CD4-positive, alpha-beta T cell treated with Interleukin-15 for 4 hours (primary cell): Measurements from ENCODE around the gene WDFY2.

ENCODE experiments used
- DNase-seq: peaks from one replicate; pipeline ENCODE4 v3.0.0-alpha.2; 2020; ENCODE audit warnings: low spot score

WDFY2 gene

DNA sequence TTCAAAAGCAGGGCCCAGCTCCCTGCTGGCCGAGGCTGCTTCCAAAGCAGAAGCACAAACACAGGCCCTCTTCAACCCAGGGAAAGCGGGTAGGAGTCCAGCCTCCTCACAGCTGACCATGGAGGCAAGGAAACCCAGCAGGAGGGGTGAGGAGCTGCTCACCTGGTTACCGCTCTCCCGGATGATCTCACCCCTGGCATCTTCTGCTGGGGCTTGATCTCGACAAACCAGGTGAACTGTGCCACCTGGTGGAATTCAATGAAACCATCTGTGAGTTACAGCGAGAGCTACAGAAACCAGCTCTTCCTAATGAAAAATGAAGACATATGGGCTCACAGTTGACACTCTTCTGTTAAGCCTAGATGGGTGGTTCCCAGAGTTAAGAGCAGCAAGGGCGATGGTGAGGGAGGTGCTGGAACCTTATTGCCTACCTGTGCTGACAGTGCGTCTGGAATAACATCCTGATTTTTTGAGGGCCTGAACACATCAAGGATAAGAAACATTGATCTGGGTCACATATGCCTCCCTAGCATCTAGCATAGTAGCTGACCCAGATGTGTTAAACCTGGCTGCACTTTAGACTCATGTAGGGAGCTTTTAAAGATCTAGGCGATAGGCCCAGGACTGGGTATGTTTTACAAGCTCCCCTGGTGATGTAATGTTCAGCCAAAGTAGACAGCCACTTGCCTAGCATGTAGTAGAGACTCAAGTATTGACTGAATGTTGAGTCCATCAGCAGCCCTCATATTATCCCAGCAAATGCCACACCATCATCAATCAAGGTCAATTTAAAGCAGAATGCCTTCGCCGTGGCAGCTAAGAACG, 213.6 kb downstream of the WDFY2 start:
- peak; percentile 80 for DNase-seq

DNA sequence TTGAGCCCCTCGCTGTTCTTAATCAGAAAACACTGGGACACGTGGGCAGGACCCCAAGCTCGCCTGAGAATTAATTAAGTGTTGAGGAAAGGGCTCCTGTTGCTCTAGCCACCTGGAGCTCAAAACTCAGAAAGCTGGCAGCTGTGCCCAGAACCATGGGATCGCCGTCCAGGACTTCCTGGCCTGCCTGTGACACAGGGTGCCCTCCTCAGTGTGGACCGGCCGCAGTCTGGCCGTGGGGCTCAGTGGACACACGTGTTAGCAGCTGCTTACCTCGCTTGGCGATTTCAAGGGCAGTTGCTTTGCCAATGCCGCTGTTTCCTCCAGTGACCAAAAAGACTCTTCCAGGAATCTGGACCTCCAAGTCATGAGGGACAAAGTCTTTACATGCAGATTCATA, 215.0 kb downstream of the WDFY2 start:
- no peak for DNase-seq

DNA sequence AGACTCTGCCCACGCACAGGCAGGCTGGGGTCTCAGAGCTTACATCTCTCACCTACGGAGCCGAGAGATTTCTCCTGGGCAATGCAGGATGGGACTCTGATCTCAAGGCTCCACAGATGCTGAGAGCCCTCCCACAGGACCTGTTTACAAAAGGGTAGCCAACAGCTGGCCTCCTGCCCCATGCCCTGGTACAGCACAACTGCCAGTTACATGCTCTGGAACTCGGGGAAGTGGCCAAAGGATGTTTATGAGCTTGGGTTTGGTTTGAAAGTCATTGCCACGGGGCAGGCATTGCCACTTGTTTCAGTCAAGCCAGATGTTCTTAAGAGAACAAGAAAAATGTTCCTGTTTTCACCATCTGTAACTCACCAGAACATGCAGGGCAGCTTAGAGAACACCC, 216.2 kb downstream of the WDFY2 start:
- DNase-seq: no peak

DNA sequence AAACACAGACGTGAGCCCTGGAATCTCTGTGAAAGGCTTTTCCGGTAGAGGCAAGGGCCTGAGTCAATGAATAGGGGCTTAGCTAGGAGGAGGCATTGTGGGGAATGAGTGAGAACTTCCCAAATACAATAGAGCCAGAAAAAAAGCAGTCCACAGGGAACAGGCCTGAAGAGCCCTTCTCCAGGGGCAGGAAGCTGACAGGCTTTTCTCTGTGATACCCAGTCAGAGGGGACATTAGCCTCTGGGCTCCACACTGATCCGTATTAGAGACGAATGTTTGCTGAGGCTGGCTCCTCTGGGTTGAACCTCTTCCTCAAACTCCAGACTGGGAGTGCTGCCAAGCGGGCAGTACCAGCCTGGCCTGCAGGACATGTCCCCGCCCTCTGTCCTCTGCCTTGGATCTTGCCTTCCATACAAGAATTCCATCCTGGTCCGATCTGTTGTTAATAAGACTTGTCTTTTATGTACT, 217.4 kb downstream of the WDFY2 start:
- no peak for DNase-seq

DNA sequence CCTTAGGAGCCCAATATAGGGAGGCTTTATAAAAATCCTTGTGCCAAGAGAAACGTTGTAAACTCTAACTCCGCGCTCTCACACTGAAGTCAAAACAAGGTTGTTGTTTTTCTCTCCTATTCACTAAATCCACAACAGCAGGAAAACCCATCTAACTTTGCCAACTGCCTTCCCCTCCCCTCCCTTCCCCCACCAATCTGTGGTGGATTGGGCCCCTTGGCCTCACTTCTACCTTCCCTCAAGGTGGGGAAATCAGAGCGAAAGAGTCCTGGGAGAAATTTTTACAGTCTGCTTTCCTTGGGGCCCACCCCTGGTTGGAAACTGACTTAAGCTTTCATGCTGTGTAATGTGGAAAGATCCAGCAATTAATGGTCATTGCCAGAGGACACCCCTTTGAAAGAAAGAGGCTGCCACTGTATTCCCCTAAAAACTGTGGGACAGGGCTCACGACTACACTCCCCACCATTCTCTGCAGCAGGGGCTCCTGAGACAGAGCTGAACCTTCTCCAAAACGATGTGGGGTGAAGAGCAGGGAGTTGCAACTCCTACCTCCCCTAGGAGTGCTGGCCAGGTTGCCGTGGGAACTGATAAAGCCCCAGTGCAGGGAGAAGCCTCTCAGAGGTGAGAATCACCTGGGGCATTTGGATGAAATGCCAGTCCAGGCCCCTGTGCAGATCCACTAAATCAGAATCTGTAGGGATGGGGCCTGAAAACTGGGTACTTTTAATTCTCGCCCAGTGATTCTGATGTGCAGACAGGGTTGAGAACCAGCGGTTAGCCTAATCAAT, 218.6 kb downstream of the WDFY2 start:
- DNase-seq: no peak

DNA sequence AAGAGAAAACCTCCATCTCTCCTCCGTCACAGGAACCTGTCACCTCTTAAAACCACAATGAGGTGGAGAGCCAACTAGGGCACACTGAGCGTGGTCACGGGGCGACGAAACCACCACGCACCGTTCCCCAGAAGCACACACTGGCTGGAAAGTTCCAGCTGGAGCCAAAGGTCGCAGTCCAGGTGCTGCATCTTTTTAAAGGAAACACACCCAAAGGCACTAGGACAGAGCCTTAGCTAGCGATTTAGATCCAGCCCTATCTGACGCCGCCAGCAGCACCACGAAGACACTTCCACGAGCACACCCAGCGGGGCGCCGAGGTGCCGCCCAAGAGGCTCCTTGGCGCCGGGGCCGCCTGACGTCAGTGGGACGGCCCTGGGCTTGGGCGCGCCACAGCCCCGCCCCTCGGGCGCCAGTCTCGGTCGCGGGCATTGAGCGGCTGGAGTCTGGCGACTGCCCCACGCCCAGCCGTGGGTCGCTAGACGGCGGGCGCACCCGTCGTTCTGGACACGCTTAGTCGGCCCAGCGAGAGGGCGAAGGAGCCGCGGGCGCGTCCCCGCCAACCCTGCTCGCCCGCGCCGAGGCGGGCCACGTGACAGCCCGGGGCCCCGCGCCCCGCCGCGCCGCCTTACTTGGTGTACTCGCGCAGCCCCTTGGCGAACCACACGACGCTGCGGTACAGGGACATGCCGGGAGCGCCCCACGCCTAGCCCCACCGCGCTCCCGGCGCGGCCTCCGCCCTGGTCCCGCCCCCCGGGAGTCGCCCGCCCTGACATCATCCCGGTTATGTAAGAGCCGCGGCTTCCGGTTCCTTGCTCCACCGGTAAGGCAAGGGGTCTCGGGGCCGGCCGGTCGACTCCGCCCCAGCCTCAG, 219.4 kb downstream of the WDFY2 start, which contains the start of gene DHRS12:
Gene DHRS12, minus strand, starts transcription at position 742 of the 873 bp plus-strand sequence. CDS start 4,504 bp downstream, outside the sequence.
- peak; percentile 87 for DNase-seq

DNA sequence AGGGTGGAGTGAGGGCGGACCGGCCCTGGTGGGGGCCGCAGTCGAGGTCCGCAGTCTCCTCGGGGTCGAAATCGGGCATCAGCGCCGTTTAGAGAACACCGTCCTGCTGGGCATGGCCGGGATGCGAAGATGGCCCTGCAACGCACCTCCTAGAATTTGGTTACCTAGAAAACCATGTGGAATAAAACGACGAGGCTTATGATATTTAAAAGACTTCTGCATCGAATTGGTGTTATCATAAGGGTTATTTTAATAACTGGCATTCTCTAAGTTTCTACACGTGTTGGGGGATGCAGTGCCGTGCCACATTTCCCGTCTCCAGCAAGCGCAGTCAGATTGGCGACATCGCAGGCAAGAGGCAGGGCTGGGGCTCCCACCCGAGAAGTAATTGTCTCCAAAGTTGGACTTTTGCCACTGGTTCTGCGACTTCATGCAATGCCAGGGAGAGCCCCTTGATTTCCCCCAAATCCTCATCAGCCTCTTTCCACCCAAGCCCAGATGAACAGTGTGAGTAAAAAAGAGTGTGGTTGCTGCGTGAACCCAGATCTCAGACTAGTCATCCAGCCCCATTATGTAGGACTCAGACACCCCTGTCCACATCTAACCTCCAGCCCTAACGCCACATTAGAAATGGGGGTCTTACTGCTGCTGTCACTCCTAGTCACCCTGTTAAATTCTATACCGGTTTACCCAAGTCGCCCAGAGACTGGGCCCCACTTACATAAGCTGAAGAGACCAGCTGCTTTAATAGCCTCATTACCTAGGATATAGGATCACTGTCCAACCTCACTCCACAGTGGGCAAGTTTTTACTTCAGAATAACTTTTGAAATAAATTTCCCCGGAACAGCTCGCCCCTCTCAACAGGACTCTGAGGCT, 220.3 kb downstream of the WDFY2 start:
- DNase-seq: peak; percentile 37

DNA sequence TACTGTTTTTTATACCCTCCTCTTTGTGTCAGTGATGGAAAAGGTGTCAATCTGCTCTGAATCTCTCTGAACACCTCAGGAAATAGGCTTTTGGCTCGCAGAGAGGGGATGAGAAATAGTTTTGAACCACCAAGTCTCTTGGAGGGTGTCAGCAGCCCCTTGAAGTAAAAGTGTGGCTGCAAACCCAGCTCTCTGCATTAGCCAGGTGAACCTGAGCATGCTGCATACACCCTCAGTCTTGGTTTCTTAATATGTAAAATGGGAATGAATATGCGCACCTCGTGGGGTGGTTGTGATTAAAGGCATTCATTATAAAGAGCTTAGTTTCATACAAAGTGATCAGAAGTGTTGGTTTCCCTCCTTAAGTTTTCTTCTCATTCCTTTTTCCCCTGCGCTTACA, 221.1 kb downstream of the WDFY2 start:
- no peak for DNase-seq

DNA sequence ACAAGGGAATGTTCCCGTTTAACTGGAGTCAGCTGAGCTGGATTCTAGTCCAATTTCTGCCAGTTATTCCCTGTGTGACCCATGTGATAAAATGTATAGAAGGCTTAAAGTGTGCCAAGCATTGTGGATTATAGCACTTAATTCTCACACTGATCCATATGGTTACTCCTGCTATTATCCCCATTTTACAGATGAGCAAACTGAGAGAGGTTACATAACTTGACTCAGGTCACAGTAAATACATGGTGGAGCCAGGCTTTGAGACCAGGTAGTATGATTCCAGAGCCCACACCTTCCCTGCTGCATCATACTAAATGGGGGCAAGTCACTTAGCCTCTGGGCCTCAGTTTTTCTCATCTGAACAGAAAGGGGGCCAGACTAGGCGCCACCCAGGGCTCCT, 221.7 kb downstream of the WDFY2 start:
- DNase-seq: no peak

DNA sequence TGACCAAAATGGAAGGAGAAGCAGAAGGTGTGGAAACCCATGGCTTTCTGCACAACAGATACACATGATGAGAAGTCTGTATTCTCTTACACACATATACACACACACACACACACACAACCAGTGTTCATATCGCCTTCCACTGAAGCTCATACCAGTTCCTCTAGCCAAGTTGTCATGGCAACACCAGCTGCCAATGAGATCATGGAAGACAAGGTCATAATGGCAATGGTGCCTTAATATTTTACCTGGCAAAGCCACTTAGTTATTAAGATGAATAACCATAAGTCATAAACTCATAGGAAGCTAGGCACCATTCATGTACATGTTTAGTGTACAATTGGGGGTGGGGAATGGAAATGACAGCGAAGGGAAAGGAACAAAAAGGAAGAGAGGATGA, 222.3 kb downstream of the WDFY2 start:
- no peak for DNase-seq

DNA sequence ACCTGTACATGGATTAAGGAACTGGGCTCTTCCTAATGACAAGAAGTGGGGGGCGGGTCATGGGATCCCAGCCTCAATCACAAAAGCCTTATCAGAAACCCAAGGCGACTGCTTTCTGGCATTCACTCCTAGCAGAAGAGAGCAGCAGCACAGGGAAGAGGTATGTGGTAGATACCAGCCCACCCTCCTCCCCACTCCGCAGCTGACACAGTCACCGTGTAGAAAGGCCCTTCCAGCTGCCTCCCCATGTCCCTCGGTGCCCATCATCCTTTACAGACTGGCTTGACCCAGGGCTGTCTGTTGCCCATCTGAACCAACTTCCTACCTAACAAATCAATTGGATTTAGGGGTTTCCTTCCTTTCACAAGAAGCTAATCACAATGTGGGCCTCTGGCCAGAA, 222.8 kb downstream of the WDFY2 start:
- no peak for DNase-seq

DNA sequence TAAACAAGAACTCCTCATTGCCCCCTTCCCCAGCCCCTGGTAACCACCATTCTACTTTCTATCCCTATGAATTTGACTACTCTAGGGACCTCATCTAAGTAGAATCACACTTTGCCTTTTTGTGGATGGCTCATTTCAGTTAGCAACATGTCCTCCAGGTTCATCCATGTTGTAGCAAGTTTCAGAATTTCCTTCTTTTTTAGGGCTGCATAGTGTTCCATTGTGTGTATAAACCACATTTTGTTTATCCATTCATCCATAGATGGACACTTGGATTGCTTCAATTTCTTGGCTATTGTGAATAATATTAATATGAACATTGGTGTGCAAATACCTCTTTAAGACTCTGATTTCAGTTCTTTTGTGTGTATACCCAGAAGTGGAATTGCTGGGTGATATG, 224.5 kb downstream of the WDFY2 start:
- no peak for DNase-seq

DNA sequence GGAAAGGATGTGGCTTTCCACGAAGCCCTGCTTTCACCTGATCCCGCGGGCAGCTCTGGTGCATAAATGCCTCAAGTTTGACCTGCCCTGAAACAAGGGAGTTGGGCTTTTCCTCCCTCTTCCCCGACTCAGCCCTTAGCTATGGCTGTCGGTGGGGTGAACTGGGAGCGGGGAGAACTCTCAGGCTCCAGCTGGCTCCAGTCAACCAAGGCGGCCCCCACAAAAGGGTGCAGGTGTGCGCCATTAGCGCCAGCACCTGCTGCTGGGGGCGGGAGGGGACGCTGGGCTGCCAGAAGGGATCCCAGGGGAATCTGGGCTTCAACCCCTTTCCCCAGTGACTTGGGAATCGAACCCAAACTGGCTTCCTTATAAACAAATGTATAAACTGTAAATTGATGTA, 226.8 kb downstream of the WDFY2 start:
- no peak for DNase-seq

DNA sequence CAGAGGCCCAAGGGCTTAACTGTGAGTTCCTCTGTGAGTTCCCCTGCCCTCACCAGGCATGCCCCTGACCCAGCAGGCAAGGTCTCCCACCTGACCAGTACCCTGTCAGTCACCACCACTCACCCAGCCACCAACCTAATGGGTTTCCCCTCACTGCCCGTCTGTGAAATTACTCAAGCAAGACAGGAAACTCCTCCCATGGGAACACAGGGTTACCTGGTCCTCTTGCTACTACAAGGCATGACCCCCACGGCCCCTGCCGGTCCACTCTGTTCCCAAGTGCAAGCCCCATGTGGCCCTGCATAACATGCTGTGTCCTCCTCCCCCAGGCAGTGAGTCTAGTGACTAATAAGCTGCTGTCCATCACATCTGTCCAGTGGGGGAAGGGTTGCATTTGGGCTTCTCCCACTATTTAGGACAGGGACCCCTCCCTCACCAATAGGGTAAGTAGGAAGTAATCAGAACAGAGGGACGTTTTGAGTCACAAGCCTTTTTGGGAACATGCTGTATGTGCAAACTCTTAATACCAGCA, 227.7 kb downstream of the WDFY2 start:
- no peak for DNase-seq

DNA sequence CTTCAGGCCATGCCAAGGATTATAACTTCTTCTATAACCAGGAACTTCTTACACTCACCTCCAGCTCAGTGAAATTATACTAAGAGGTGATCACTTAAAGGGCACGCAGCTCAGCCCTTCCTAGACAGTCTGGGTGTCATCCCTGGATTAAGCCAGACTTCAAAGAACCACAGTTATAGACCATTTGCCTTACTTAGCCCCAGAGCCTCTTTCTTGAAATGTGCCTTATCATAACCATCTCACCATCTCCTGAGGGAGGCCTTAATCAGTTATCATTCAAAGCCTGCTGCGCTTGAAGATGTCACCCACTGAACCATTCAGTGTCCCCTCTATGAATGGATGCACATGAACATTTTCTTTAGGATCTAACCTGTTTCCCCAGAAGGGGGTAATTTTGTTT, 229.8 kb downstream of the WDFY2 start:
- no peak for DNase-seq

DNA sequence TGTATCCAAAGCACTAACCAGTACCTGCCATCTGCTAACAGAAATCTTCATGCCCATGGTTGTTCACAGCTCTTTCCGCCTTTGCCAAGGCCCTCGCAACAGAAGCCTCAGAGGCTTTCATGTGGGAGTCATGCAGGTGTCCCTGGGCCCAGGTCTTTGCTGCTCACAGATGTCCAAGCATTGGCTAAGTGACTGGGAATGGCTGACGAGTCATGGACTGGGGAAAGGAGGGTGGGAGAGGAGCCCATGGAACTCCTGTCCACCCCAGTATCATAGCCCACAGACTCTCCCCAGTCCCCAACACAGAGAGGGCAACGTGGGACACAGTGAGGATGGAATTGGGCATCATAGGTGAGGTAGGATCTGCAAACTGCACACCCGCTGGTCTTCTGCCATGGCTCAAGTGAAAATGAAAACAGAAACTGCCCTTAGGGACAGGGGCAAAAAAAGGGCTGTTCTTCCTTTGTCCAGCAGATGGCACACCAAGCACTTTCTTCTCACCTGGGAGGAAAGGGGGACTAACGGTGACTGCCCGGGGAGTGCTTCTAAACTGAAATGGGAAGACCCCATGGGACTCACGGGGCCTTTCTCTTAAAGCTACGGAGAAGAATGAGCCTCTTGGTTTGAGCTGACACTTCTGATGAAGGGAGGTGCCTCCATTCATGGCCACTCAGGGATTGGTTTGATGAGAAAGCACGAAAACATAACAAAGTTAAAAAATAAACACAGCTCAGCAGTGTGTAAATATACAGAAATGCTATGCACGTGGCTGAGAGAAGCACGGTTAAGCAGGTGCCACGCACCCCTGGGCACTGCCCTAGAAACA, 230.8 kb downstream of the WDFY2 start:
- DNase-seq: peak; percentile 81

DNA sequence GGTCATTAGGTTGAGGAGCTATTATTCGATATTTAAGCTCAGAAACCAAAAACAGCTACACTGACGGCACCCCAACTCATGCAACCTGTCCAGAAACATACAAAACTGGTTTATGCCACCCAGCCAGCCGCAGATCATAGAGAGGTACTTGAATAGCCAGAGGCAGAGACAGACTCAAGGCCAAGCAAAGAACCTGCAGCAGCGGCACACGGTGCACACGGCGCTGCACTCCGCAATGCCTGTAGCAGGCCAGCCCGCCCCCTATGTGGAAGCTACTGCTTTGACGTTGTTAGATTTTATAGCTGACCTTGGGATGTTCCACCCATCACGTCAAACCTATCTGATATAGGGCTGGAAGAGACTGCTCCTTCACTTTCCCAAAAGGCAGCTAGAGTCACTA, 231.6 kb downstream of the WDFY2 start:
- no peak for DNase-seq

DNA sequence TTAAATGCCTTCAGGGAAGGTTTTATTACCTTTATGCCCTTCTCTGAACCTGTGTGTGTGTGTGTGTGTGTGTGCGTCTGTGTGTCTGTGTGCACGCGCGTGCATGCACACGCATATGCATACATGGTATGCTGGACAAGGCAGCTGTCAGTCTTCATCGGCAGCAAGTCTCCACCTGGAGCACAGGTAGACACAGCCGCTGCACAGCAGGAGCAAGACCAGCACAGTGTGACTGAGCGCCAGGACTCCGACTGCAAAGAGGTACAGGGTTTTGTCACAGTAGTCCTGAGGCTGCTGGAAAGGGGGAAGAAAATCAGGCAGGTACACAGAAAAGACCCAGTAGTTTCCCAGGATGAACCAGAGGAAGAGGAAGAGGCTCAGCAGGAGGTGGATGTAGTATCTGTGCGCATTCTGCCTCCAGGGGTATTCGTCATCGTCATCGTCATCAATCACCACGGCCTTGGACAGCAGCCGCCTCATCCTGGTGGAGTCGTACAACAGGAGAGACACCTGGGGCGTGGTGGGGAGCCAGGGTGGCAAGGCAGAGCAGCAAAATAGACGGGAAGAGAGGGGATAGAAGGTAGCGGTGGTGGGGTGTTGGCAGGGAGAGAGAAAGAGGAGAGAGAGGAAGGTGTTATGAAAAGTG, 232.5 kb downstream of the WDFY2 start:
- DNase-seq: no peak
